ENCODE data around the gene PKD2L2.

GRCh38 chr5:137935190-137935589 lies 45.9 kb downstream of the PKD2L2 start:
- TF ChIP-seq POLR2A (IDR thresholded peaks at IDR 0.05; ENCODE audit: low read length) (no peak), GATA1 (IDR thresholded peaks at IDR 0.05; ENCODE audit: low read depth, low read length) (no peak)
